GM21737 (cell line): ENCODE measurements around the gene OLFML3.
"Not testable (repeated sequence)": the region's sequence is repeated elsewhere in the genome, so short reads cannot be mapped to it uniquely, and the experiment has no call there.

ENCODE experiments used
- ATAC-seq: cut with Tn5 transposase; IDR thresholded peaks from one replicate; pipeline ENCODE4 v1.9.1; 2021; ENCODE audit warnings: mild to moderate bottlenecking, moderate library complexity; ENCODE audit not compliant: unreplicated experiment

OLFML3 gene

GRCh38 chr1:113948151-113948550, 31.1 kb upstream of the OLFML3 start:
- ATAC-seq, result not testable (repeated sequence)

- no peak for ATAC-seq
These were observed 30.3 kb upstream of the OLFML3 start for GRCh38 chr1:113949007-113949406.

GRCh38 chr1:113950908-113951307, 28.4 kb upstream of the OLFML3 start:
- ATAC-seq, result no peak

- ATAC-seq, result no peak
These were observed 27.6 kb upstream of the OLFML3 start for GRCh38 chr1:113951719-113952118.

GRCh38 chr1:113957984-113958383, 21.3 kb upstream of the OLFML3 start:
- no peak for ATAC-seq

- no peak for ATAC-seq
These were observed 20.6 kb upstream of the OLFML3 start for GRCh38 chr1:113958691-113959090.

GRCh38 chr1:113963281-113963906, 15.9 kb upstream of the OLFML3 start:
- ATAC-seq, result no peak

DNA sequence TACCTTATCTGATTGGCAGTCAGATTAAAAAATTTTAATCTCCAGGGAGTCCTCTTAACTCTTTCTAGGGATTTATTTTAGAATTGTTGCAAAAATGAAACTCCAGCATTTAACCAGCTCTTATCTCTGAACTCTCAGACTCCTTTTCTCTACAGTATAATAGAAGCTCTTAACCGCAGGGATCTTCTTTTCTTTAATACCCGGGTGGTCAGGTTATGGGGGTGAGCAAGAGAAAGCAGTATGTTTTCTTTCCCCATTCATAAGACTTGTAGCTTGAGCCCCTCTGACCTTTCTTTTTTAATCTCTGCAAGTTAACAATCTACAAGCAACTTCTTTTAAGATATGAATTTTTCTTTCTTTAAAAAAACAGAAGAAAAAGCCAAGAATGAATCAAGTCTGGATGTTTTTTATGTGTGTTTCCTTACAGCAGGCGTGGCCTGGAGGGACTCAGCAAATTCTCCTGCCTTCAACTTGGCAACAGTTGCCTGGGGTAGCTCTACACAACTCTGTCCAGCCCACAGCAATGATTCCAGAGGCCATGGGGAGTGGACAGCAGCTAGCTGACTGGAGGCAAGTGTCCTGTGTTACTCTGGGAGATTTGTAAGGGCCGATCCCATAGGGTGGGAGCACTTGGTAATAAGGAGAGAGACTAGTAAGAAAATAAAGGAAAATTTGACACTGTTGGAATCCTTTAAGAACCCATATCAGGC, 13.4 kb upstream of the OLFML3 start:
- ATAC-seq, result no peak

GRCh38 chr1:113972954-113973353, 6.3 kb upstream of the OLFML3 start:
- ATAC-seq, result no peak

DNA sequence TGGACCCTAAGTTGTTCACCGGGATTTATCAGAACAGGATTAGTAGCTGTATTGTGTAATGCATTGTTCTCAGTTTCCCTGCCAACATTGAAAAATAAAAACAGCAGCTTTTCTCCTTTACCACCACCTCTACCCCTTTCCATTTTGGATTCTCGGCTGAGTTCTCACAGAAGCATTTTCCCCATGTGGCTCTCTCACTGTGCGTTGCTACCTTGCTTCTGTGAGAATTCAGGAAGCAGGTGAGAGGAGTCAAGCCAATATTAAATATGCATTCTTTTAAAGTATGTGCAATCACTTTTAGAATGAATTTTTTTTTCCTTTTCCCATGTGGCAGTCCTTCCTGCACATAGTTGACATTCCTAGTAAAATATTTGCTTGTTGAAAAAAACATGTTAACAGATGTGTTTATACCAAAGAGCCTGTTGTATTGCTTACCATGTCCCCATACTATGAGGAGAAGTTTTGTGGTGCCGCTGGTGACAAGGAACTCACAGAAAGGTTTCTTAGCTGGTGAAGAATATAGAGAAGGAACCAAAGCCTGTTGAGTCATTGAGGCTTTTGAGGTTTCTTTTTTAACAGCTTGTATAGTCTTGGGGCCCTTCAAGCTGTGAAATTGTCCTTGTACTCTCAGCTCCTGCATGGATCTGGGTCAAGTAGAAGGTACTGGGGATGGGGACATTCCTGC, 3.9 kb upstream of the OLFML3 start:
- no peak for ATAC-seq

DNA sequence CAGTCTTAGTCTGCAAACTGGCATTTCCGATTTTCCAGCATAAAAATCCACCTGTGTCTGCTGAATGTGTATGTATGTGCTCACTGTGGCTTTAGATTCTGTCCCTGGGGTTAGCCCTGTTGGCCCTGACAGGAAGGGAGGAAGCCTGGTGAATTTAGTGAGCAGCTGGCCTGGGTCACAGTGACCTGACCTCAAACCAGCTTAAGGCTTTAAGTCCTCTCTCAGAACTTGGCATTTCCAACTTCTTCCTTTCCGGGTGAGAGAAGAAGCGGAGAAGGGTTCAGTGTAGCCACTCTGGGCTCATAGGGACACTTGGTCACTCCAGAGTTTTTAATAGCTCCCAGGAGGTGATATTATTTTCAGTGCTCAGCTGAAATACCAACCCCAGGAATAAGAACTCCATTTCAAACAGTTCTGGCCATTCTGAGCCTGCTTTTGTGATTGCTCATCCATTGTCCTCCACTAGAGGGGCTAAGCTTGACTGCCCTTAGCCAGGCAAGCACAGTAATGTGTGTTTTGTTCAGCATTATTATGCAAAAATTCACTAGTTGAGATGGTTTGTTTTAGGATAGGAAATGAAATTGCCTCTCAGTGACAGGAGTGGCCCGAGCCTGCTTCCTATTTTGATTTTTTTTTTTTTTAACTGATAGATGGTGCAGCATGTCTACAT, 2.5 kb upstream of the OLFML3 start:
- no peak for ATAC-seq

- ATAC-seq, result no peak
These were observed 1.4 kb upstream of the OLFML3 start for GRCh38 chr1:113977906-113978305.

DNA sequence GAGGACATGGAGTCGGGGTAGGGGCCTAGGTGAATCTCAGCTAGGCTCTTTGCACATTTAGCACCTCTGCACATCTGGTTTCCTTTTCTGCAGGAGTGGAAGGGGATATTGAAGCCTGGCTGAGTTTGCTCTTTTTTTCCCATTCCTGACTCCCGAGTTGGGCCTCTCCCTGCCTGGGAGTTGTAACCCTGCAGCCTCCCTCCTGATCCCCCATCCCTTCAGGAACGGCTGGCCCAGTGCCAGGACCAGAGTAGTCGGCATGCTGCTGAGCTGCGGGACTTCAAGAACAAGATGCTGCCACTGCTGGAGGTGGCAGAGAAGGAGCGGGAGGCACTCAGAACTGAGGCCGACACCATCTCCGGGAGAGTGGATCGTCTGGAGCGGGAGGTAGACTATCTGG, 836 bp downstream of the OLFML3 start:
- ATAC-seq, result no peak

- no peak for ATAC-seq
These were observed 3.0 kb downstream of the OLFML3 start for GRCh38 chr1:113981962-113982931.

- no peak for ATAC-seq
These were observed 3.7 kb downstream of the OLFML3 start for GRCh38 chr1:113982949-113983348.

DNA sequence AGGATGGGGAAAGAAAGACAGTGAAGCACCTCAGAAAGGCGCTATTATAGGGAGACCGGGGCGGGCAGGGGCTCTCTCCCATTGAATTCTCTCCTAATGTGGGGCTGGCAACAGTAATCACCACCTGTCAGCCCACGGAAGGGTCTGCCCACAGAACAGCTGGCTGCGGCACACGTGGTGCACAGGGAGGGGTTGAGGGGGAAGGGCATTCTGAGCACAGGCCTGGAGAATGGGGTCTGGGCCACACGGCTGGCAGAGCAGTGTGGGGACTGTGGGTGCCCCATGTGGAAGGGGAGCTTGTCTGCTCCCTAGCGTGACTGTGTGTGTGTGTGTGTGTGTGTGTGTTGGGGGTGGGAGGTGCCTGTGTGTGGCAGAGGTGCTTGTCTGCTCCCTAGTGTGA, 4.1 kb downstream of the OLFML3 start:
- ATAC-seq, result no peak

GRCh38 chr1:113983826-113984225, 4.6 kb downstream of the OLFML3 start:
- no peak for ATAC-seq

DNA sequence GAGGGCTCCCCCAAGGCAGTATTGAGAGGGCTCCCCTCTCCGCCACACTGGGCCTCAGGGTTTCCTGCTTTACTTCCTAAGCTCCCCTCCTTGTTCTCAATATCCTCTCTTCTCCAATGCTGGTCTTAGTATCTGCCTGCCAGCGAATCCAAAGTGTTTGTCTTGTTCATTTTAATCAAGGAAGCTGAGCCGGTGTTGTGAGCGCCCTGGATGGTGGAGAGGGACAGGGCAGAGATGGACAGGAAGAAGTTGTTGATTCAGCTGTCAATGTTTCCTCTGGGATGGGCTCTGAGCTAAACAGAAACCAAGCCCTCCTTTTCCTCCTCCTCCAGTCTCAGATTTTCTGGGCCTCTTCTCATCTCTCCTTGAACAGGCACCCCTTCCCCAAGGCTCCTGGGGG, 5.4 kb downstream of the OLFML3 start:
- no peak for ATAC-seq

DNA sequence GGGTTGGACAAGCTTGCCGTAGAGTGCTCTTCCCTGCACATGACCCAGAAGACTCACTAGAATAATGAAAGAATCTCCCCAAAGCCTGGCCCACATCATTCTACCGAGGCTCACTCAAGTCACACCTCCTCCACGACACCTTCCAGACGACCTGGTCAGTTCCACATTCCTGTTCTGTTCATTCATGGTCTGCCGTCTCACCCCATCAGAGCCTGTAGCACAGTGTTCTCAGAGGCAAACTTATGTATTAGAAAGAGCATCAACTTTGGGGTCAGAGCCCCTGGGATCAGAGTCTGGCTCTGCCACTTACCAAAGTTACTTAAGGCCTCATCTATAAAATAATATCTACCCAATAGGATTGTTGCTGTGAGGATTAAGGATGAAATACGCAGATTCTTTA, 7.5 kb downstream of the OLFML3 start:
- no peak for ATAC-seq

DNA sequence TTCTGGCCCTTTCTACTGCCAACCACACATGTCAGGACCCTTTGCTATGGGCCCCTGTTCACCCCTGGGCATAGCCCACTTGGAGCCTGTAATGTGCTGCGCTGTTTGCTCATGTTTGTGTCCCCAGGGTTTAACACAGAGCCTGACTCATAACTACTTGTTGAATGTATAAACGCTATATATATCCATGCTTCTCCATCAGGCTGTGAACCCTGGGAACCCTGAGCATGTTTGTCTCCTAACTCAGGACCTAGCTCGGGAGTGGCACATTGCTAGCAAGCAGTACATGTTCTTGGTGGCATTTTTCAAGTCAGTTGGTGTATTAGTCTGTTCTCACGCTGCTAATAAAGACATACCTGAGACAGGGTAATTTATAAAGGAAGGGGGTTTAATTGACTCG, 8.0 kb downstream of the OLFML3 start:
- no peak for ATAC-seq

GRCh38 chr1:113990530-113990929, 11.3 kb downstream of the OLFML3 start:
- ATAC-seq, result no peak
